ES-I3 (cell line): Measurements from ENCODE around the gene CKAP4.

Source experiments
- H3K36me3 ChIP-seq: 2 replicates; pipeline ENCODE4 v1.6.1; 2013; ENCODE audit warnings: mild to moderate bottlenecking, low read length, control low read depth, moderate library complexity; ENCODE audit not compliant: insufficient read depth
- H3K4me1 ChIP-seq: 2 replicates; pipeline ENCODE4 v1.6.1; 2013; ENCODE audit warnings: mild to moderate bottlenecking, control low read depth, low read length; ENCODE audit not compliant: insufficient read depth
- H3K9ac ChIP-seq: 2 replicates; pipeline ENCODE4 v1.6.1; 2013; ENCODE audit warnings: low read depth, mild to moderate bottlenecking, low read length, moderate library complexity
- H3K9me3 ChIP-seq: 2 replicates; pipeline ENCODE4 v1.6.1; 2013; ENCODE audit warnings: mild to moderate bottlenecking, low read length, moderate library complexity; ENCODE audit not compliant: control insufficient read depth, insufficient read depth

The CKAP4 gene

DNA sequence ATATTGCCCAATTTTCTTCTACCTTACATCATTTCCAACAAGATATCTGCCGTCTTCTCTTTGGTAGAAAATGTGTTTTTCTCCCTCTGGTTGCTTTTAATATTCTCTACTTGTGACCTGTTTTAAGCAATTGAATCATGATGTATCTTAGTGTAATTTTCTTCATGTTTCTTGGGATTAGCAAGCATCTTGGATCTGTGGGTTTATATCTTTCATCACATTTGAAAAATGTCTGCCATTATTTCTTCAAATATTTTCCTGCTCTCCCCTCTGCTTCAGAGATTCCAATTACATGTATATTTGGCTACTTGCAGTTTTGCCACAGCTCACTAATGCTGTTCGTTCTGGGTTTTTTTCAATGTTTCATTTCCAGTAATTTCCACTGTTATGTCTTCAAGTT, 30.1 kb downstream of the CKAP4 start:
- H3K9ac ChIP-seq: no peak overlapping the region

DNA sequence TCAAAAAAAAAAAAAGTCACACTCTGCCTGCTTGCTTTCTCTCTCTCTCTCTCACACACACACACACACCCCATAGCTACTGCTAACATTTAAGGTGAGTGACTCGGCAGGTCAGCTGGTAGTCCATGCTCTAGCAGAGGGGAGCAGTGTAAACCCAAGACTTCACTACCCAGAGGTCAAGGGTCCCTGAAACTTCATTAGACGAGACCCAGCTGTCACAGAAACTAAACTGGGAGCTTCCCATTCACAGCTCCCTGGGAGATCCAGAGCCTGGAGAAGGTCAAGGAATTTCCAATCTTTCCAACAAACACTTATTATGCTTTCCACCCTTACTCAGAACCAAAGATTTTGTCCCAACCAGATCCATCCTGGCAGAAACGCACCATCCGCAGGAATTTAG, 33.2 kb downstream of the CKAP4 start:
- H3K9ac ChIP-seq: no peak overlapping the region
- peaks cover 8% of the 10 kb centered on the region for H3K9me3 ChIP-seq
- H3K36me3 ChIP-seq: no peaks in the 10 kb centered on the region
- no peaks in the 10 kb centered on the region for H3K4me1 ChIP-seq

More for the DNA sequence above, 30.1 kb downstream of the CKAP4 start:
- Histone ChIP-seq H3K36me3 (no peaks in the 10 kb centered on the region), H3K9me3 (peaks cover 8% of the 10 kb centered on the region), H3K4me1 (no peaks in the 10 kb centered on the region)

DNA sequence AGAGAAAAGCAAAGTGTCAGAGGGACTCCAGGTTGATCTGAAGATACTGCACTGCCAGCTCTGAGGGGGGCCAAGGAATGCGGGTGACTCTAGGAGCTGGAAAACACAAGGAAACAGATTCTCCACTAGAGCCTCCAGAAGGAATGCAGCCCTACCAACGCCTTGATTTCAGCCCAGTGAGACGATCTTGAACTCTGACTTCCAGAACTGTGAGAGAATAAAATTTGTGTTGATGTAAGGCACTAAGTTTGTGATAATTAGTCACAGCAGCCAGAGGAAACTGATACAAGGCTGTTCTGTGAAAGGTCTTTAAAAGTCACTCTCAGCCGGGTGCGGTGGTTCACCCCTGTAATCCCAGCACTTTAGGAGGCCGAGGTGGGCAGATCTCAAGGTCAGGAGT, 34.2 kb downstream of the CKAP4 start:
- Histone ChIP-seq H3K9me3 (peaks cover 8% of the 10 kb centered on the region), H3K9ac (no peak overlapping the region), H3K4me1 (no peaks in the 10 kb centered on the region), H3K36me3 (no peaks in the 10 kb centered on the region)

DNA sequence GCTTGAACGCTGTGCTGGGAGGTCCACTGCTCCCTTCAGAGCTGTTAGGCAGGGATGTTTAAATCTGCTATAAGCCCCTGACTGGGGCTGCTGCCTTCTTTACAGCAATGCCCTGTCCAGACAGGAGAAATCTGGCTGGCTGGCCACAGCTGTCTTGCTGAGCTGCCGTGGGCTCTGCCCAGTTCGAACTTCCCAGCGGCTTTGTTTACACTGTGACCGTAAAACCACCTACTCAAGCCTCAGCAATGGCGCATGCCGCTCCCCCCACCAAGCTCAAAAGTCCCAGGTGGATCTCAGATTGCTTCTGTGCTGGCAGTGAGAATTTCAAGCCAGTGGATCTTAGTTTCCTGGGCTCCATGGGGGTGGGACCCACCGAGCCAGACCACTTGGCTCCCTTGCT, 35.8 kb downstream of the CKAP4 start:
- no peaks in the 10 kb centered on the region for H3K36me3 ChIP-seq
- H3K9me3 ChIP-seq: no peaks in the 10 kb centered on the region
- H3K9ac ChIP-seq: no peak overlapping the region
- no peaks in the 10 kb centered on the region for H3K4me1 ChIP-seq

DNA sequence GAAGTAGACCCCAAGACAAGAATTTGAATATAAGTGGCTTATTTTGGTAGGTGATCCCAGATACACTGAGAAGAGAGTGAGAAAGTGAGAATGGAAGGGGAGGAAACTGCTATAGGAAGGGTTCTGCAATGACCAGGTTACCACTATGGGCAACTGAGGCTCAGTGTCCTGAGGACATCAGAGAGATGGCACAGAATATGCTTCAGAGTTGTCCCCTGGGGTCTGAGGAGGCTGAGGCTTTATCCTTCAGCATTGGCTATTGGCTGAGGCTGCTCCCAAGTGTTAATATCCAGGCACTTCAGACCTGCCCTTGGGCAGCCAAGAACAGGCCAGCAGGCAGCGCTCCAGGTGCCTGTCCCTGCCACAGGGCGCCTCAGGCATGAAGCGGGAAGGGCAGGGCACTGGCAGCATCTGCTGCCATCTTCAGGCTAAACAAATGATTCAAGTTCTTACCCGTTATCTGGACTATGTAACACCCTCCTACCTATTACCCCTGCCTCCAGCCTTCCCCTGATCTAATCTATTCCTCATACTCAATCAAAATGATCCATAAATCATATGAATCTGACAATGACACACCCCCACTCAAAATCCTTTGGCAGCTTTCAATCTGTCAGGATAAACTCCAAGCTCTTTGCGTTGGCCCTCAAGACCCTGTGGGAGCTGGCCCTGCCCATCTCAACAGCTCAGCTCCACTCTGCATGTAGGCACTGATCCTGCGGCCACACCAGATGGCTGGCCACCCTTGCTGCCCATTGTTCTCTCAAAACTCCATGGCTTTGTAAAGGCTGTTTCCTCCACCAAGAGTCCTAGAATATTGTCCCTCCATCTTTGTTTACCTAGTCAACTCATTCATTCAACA, 42.4 kb downstream of the CKAP4 start:
- Histone ChIP-seq H3K4me1 (no peaks in the 10 kb centered on the region), H3K9me3 (no peaks in the 10 kb centered on the region), H3K9ac (no peak overlapping the region), H3K36me3 (no peaks in the 10 kb centered on the region)

DNA sequence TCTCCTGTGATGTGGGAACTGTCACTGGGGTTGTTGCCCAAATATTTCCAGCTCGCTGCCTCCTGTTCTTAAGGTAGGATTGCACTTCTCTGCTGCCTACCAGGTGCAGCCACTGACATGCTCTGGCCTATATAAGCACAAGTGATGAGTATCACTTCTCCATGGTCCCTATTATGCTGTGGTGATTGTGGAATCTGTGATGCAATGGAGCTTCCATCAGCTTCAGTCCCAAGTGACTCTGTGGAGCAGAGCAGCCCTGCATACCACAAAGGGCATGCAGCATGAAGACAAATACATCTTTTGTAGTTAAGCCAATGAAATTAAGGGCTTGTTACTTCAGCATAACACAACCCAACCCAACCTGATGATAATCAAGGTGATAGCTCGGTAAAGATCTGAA, 43.5 kb downstream of the CKAP4 start:
- Histone ChIP-seq H3K36me3 (no peaks in the 10 kb centered on the region), H3K9me3 (no peaks in the 10 kb centered on the region), H3K4me1 (no peaks in the 10 kb centered on the region), H3K9ac (no peak overlapping the region)

DNA sequence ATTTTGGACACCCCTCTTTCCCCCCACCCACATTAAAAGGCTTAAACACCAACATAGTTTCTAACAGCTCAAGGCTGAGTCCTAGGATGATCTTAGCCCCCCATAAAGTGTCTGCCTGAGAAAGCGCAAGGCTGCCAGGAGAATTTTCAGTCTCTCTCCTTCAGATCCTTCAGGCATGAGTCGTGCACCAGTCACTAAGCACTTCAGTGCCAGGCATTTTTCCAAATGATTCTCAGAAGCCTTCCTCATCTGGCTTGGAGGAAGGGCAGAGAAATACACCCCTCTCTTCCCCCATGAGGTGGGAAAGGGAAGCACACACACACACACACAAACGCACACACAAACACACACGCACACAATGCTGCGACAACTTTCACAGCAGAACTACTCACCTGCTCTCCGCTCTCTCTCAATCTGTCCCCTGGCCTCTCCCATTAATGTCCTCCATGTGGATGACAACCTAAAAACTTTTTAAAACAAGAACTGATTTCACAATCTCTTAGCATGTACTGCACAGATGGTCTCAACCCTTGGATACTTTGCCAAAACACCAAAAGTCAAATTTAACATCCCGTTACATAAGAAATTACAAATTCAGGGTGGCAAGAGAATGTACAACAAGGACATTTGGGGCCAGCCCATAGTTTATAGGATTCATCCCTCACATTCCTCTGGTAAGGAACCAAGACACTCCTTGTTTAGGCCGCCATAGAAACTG, 49.8 kb downstream of the CKAP4 start:
- H3K9me3 ChIP-seq: no peaks in the 10 kb centered on the region
- no peak overlapping the region for H3K9ac ChIP-seq
- no peaks in the 10 kb centered on the region for H3K36me3 ChIP-seq
- no peaks in the 10 kb centered on the region for H3K4me1 ChIP-seq

DNA sequence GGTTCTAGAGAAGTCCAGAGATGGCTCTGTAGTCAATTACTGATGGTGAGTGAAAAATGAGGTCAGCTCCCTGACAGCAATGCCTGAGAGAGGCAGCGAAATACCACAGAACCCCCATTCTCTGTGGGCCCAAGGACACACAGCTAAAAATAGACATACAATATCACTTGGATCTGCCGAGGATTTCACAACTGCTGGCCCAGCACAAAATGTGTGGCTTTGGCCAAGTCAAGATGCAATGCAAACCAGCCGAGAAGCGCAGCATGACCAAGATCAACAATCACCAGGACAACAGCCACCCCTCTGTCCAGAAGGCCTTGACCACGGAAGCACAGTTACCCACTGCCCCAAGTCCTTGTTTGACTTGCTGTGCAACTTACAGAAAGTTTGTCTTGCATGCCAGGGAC, 52.2 kb downstream of the CKAP4 start:
- Histone ChIP-seq H3K9me3 (no peaks in the 10 kb centered on the region), H3K4me1 (no peaks in the 10 kb centered on the region), H3K36me3 (no peaks in the 10 kb centered on the region), H3K9ac (no peak overlapping the region)

DNA sequence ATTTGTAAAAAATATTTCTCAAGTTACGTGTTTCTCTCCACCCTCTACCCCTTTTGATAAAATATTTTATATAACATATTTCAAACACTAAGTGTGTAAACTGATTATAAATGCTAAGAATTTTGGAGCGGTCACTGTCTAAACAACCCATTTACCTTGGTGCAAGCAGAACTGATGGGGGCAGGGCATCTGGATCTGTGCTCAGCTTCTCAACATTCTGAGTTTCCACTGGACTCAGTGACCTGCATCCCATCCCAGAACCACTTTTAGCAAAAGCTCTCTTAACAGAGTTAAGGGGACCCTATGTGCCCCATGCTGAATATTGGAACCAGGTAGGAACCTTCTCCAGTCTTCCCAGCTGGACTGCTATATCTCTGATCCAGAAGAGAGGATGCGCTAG, 53.5 kb downstream of the CKAP4 start:
- H3K4me1 ChIP-seq: no peaks in the 10 kb centered on the region; the same call in 1 of the 2 replicates
- no peaks in the 10 kb centered on the region for H3K36me3 ChIP-seq
- no peak overlapping the region for H3K9ac ChIP-seq
- no peaks in the 10 kb centered on the region for H3K9me3 ChIP-seq

DNA sequence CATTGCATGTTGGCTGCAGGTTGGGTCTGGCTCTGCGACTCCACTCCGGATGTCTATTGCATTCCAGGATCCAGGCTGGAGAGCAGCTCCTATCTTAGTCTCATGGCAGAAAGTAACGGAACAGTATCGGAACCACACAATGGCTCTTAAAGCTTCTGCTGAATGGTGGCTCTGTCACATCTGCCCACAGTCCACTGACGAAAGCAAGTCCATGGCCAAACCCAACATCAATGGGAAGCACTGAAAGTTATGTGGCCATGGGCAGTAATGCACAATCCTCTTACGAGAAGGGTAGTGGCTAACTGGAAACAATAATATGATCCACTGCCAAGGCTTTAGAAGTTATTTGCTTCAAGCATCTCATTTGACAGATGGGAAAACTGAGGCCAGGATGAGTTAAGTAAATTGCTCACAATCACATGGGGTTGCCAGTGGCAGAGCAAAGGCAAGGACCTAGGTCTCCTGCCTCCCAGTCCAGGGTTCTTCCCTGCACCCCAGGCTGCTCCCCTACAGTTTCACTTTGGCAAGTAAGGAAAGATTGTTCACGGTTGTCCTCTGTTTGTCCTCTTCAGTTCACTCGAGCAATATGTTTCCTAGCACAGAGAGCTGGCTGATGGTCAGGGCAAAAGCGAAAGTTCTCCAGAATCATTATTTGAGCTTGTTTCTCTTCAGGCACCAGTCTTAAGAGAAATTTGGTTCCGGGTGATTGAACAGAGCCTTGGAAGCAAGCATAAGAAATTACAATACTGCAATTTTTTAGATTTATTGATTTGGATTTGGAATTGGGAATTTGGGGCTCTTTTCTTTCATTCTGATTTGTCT, 54.2 kb downstream of the CKAP4 start:
- Histone ChIP-seq H3K4me1 (peaks cover 6% of the 10 kb centered on the region; the same call in 1 of the 2 replicates), H3K9ac (no peak overlapping the region), H3K9me3 (no peaks in the 10 kb centered on the region), H3K36me3 (no peaks in the 10 kb centered on the region)

DNA sequence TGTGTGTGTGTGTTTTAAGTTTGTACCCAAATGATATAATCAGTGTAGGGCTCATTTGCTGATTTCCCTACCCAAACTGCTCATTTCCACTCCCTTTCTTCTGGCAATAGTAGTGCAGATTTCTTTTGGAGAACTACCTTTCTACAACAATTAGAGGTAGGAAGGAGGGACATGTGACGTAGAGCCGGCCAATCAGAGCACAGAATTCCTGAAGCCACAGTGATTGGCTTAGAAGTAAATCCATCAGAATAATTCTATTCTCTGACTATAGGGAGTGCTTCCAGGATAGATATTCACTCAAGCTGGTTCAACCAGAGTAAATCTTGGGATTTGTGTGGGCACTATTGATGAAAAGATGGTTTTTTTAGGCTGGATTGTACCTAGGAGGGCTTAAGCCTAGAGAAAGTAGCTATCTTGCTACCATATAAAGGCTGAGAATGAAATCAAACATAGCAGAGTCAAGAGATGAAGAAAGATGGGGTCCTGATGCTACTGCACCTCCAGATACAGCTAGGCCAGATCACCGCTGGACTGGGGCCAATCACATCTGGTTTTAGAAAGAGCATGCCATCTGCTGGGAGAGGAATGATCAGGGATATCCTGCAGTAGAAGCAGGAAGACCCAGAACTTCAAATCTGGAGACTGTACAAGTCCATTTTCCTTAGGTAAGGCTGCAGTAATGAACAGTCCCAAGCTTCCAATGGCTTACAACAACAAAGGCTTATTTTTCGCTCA, 55.0 kb downstream of the CKAP4 start:
- Histone ChIP-seq H3K4me1 (peaks cover 7% of the 10 kb centered on the region; the same call in 1 of the 2 replicates), H3K9me3 (no peaks in the 10 kb centered on the region)

DNA sequence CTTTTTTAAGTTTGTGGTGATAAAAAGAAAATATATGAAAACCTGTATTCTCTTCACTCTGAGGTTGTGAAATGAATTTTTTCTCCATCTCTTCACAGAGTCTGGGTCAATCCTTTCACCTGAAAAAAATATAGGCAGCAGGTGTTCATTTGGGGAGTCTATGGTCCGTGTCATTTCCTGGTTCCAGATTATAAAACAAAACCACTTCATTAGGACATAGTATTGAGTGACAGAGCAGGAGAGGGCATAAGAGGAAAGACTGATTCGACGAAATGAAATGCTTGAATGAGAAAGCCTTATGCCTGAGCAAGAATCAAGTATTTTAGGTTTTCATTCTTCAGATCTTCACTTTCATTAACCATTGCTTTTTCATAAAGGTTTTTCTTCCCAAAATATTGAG, 57.2 kb downstream of the CKAP4 start:
- H3K4me1 ChIP-seq: peaks cover 7% of the 10 kb centered on the region; the same call in 1 of the 2 replicates

More for the DNA sequence above, 55.0 kb downstream of the CKAP4 start:
- Histone ChIP-seq H3K36me3 (no peaks in the 10 kb centered on the region), H3K9ac (no peak overlapping the region)

DNA sequence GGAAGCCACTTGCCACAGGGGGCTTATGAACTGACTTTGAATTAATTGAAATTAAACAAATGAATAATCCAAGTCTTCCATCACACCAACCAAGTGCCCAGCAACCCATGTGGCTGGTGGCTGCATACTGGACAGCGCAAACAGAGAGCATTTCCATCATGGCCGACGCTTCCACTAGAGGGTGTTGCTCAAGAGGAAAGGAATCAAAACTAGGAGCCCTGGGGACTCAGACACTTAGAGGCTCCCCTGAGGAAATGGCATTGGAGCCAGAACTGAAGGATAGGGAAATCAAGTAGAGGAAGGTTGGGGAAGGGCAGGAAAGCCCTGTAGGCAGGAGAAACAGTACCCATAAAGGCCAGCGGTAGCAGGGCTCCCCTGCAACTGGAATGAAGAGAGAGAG, 58.5 kb downstream of the CKAP4 start:
- Histone ChIP-seq H3K9me3 (no peaks in the 10 kb centered on the region), H3K4me1 (peaks cover 7% of the 10 kb centered on the region; the same call in 1 of the 2 replicates), H3K36me3 (no peaks in the 10 kb centered on the region), H3K9ac (no peak overlapping the region)

More for the DNA sequence above, 57.2 kb downstream of the CKAP4 start:
- H3K36me3 ChIP-seq: no peaks in the 10 kb centered on the region
- H3K9ac ChIP-seq: no peak overlapping the region
- no peaks in the 10 kb centered on the region for H3K9me3 ChIP-seq

DNA sequence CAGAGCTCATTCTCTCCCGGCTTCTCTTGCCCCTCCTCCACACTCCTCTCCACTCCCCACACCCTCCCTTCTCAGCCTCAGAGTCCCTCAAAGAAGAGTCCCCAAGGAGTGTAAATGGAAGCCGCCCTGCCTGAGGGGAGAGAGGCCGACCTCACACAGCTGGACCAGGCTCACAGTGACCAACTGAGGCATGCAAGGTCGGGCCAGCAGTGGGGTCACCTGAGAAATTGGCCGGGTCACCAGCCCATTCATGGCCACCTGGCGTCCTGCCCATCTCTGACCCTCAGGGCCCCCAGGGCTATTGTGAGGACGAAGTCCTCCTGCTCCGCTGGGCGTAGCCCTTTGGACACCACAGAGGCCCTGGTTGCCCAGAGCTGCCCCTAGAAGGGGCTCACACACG, 59.6 kb downstream of the CKAP4 start:
- peaks cover 7% of the 10 kb centered on the region; the same call in 1 of the 2 replicates for H3K4me1 ChIP-seq
- H3K36me3 ChIP-seq: no peaks in the 10 kb centered on the region
- no peaks in the 10 kb centered on the region for H3K9me3 ChIP-seq
- H3K9ac ChIP-seq: no peak overlapping the region
